ENCODE data around the gene DGAT2L6.

GRCh38 chrX:70172964-70173363 is 4.3 kb upstream of the DGAT2L6 start:
- no peak for TF ChIP-seq CTCF (IDR thresholded peaks at IDR 0.05)
- no peak for TF ChIP-seq POLR2A (IDR thresholded peaks at IDR 0.05)
